GM23248 (cell line): ENCODE measurements around the gene MIB2.

Source experiments
- EZH2 ChIP-seq: fragments of 200-600 bp; sonication (generic); IDR thresholded peaks from 2 replicates; pipeline ENCODE4 v1.6.1; 2018; ENCODE audit warnings: antibody characterized with exemption, mild to moderate bottlenecking; ENCODE audit not compliant: insufficient read depth, poor library complexity, severe bottlenecking
- EZH2phosphoT487 ChIP-seq: fragments of 200-600 bp; sonication (generic); IDR thresholded peaks from 2 replicates; pipeline ENCODE4 v1.6.1; 2018; ENCODE audit warnings: antibody characterized with exemption, moderate library complexity, mild to moderate bottlenecking, low read depth; ENCODE audit not compliant: insufficient read depth

- TF ChIP-seq EZH2phosphoT487, result no peak
- TF ChIP-seq EZH2, result no peak
Measured at GRCh38 chr1:1578371-1578940, 36.8 kb upstream of the MIB2 start.
